H1 (cell line): ENCODE results near the gene NHS. TPM values are rescaled to one million over a fixed set of nuclear protein-coding genes. Genes with fewer than 3 reads are reported as not detected.

Experiments
- CTCF ChIA-PET: fragments of 300-600 bp; sonication (Branson Sonifier 250); formaldehyde crosslinking; loops from one replicate; lab custom pipeline; 2021; ENCODE audit not compliant: partially characterized antibody; lab: Charles Lee
- POLR2A ChIA-PET: fragments of 300-600 bp; sonication (Branson Sonifier 250); formaldehyde crosslinking; loops from one replicate; lab custom pipeline; 2021; ENCODE audit warnings: inconsistent platforms; ENCODE audit not compliant: partially characterized antibody; lab: Charles Lee
- DNase-seq, 2 experiments: peaks; one replicate each; pipeline versions ENCODE4 v3.0.0 to v3.0.0-alpha.2; 2010 to 2022; ENCODE audit warnings: low spot score in 2 of 2, low read depth in 1 of 2, mixed read lengths in 1 of 2
- FAIRE-seq: peaks from 2 replicates; lab custom pipeline; 2011; peaks lifted over from hg19 to GRCh38; lab: Jason Lieb, UNC
- H2AFZ ChIP-seq: 2 replicates; pipeline ENCODE4 v1.8.1; 2012; ENCODE audit warnings: low read length, inconsistent platforms
- H2AK5ac ChIP-seq: 2 replicates; pipeline ENCODE4 v1.6.1; 2013; ENCODE audit warnings: low read depth, low read length
- H2BK120ac ChIP-seq: replicated peaks from 2 replicates; pipeline ENCODE3; 2013; ENCODE audit warnings: low read depth, low read length, inconsistent platforms
- H2BK12ac ChIP-seq: 2 replicates; pipeline ENCODE4 v1.6.1; 2013; ENCODE audit warnings: low read depth, low read length
- H2BK15ac ChIP-seq: 2 replicates; pipeline ENCODE4 v1.6.1; 2013; ENCODE audit warnings: low read length
- H2BK20ac ChIP-seq: 2 replicates; pipeline ENCODE4 v1.6.1; 2013; ENCODE audit warnings: low read length
- H2BK5ac ChIP-seq: 2 replicates; pipeline ENCODE4 v1.6.1; 2013; ENCODE audit warnings: low read depth, low read length
- H3K14ac ChIP-seq: 2 replicates; pipeline ENCODE4 v1.6.1; 2013; ENCODE audit warnings: inconsistent platforms; ENCODE audit not compliant: insufficient read length
- H3K18ac ChIP-seq: 2 replicates; pipeline ENCODE4 v1.6.1; 2013; ENCODE audit warnings: low read length; ENCODE audit errors: extremely low read depth
- H3K23ac ChIP-seq: 2 replicates; pipeline ENCODE4 v1.6.1; 2013; ENCODE audit warnings: inconsistent platforms; ENCODE audit not compliant: insufficient read length
- H3K23me2 ChIP-seq: 2 replicates; pipeline ENCODE4 v1.6.1; 2013; ENCODE audit warnings: low read depth, low read length
- H3K27ac ChIP-seq: 2 replicates; pipeline ENCODE4 v1.6.1; 2011; ENCODE audit warnings: low read depth, low read length, inconsistent platforms
- H3K27me3 ChIP-seq, 4 experiments: replicated peaks in 1 of 4; 1 replicate in 1 of 4; 2 replicates in 3 of 4; pipeline versions ENCODE4 v1.6.1 to v1.8.1; 2011 to 2013; ENCODE audit warnings: low read length in 3 of 4, mild to moderate bottlenecking in 3 of 4, inconsistent platforms in 2 of 4, mixed read lengths in 2 of 4, moderate library complexity in 1 of 4; ENCODE audit not compliant: control insufficient read depth in 3 of 4, insufficient read depth in 3 of 4; ENCODE audit errors: extremely low read depth in 1 of 4
- H3K36me3 ChIP-seq, 4 experiments: 2 replicates each; pipeline versions ENCODE4 v1.6.1 to v1.8.1; 2011 to 2013; ENCODE audit warnings: mild to moderate bottlenecking in 4 of 4, low read length in 3 of 4, moderate library complexity in 2 of 4, control low read depth in 1 of 4, inconsistent platforms in 1 of 4; ENCODE audit not compliant: insufficient read depth in 4 of 4, control insufficient read depth in 2 of 4
- H3K4ac ChIP-seq: replicated peaks from 2 replicates; pipeline ENCODE3; 2013; ENCODE audit warnings: low read length, low read depth, mixed read lengths, inconsistent platforms; ENCODE audit not compliant: insufficient read length
- H3K4me1 ChIP-seq, 4 experiments: replicated peaks in 1 of 4; 1 replicate in 1 of 4; 2 replicates in 3 of 4; pipeline versions ENCODE4 v1.6.1 to v1.8.1; 2011 to 2013; ENCODE audit warnings: low read length in 3 of 4, inconsistent platforms in 2 of 4, mixed read lengths in 1 of 4; ENCODE audit not compliant: insufficient read depth in 4 of 4, control insufficient read depth in 3 of 4
- H3K4me2 ChIP-seq, 2 experiments: 2 replicates each; pipeline versions ENCODE4 v1.6.1 to v1.8.1; 2011 to 2013; ENCODE audit warnings: low read depth in 2 of 2, low read length in 2 of 2, control low read depth in 1 of 2, inconsistent platforms in 1 of 2, mild to moderate bottlenecking in 1 of 2; ENCODE audit not compliant: insufficient read depth in 1 of 2
- H3K4me3 ChIP-seq, 4 experiments: fragments of 200-600, 300-600 bp in 1 of 4; sonication (generic), shearing (Covaris generic), sonication (Bioruptor Twin) in 1 of 4; 2 replicates each; pipeline versions ENCODE4 v1.5.1 to v1.8.1; 2011 to 2016; ENCODE audit warnings: low read length in 4 of 4, low read depth in 3 of 4, control low read depth in 2 of 4, inconsistent platforms in 2 of 4, mild to moderate bottlenecking in 2 of 4, mixed read lengths in 1 of 4, moderate library complexity in 1 of 4; ENCODE audit not compliant: insufficient read depth in 2 of 4; ENCODE audit errors: extremely low read depth in 1 of 4
- H3K56ac ChIP-seq: replicated peaks from 2 replicates; pipeline ENCODE3; 2013; ENCODE audit warnings: low read depth, mild to moderate bottlenecking, mixed read lengths, low read length, inconsistent platforms; ENCODE audit not compliant: insufficient read length
- H3K79me1 ChIP-seq: 2 replicates; pipeline ENCODE4 v1.6.1; 2013; ENCODE audit warnings: low read depth, low read length, control low read depth
- H3K79me2 ChIP-seq, 2 experiments: 2 replicates each; pipeline versions ENCODE4 v1.6.1 to v1.8.1; 2012 to 2013; ENCODE audit warnings: low read length in 2 of 2, mild to moderate bottlenecking in 2 of 2, inconsistent platforms in 1 of 2; ENCODE audit not compliant: insufficient read depth in 2 of 2, control insufficient read depth in 1 of 2
- H3K9ac ChIP-seq, 4 experiments: replicated peaks in 1 of 4; 1 replicate in 1 of 4; 2 replicates in 3 of 4; pipeline versions ENCODE4 v1.6.1 to v1.8.1; 2011 to 2013; ENCODE audit warnings: low read depth in 3 of 4, low read length in 3 of 4, control low read depth in 2 of 4, mild to moderate bottlenecking in 2 of 4, moderate library complexity in 2 of 4, inconsistent platforms in 1 of 4; ENCODE audit errors: extremely low read depth in 1 of 4
- H3K9me3 ChIP-seq, 2 experiments: 2 replicates each; pipeline versions ENCODE4 v1.6.1 to v1.8.1; 2012 to 2013; ENCODE audit warnings: mild to moderate bottlenecking in 2 of 2, moderate library complexity in 2 of 2, control low read depth in 1 of 2, inconsistent platforms in 1 of 2, low read depth in 1 of 2, low read length in 1 of 2, mixed read lengths in 1 of 2; ENCODE audit not compliant: insufficient read depth in 2 of 2
- H4K20me1 ChIP-seq, 2 experiments: replicated peaks in 1 of 2; 2 replicates each; pipeline versions ENCODE3 to v1.8.1; 2011 to 2013; ENCODE audit warnings: inconsistent platforms in 2 of 2, low read length in 2 of 2, mild to moderate bottlenecking in 1 of 2; ENCODE audit not compliant: insufficient read depth in 2 of 2, control insufficient read depth in 1 of 2
- H4K5ac ChIP-seq: 2 replicates; pipeline ENCODE4 v1.6.1; 2013; ENCODE audit warnings: low read length, low read depth, mixed read lengths, inconsistent platforms; ENCODE audit not compliant: insufficient read length
- H4K8ac ChIP-seq: 2 replicates; pipeline ENCODE4 v1.8.0; 2013; ENCODE audit warnings: mild to moderate bottlenecking, moderate library complexity, low read length, inconsistent platforms; ENCODE audit not compliant: insufficient read depth; ENCODE audit errors: extremely low read depth
- H4K91ac ChIP-seq: replicated peaks from 2 replicates; pipeline ENCODE3; 2013; ENCODE audit warnings: low read length, mixed read lengths, inconsistent platforms; ENCODE audit not compliant: insufficient read length
- ATF3 ChIP-seq: IDR thresholded peaks from 2 replicates; pipeline ENCODE4 v1.6.1; 2011; ENCODE audit warnings: low read depth, mild to moderate bottlenecking, low read length; ENCODE audit not compliant: insufficient read depth
- BACH1 ChIP-seq: IDR thresholded peaks from 2 replicates; pipeline ENCODE4 v1.6.1; 2012; ENCODE audit warnings: low read length, improper control_type of control experiment
- E2F6 ChIP-seq: IDR thresholded peaks from 2 replicates; pipeline ENCODE4 v1.6.1; 2012; ENCODE audit warnings: inconsistent platforms
- EGR1 ChIP-seq: IDR thresholded peaks from 2 replicates; pipeline ENCODE4 v1.6.1; 2011; ENCODE audit warnings: low read depth, low read length, borderline replicate concordance
- GABPA ChIP-seq: IDR thresholded peaks from 2 replicates; pipeline ENCODE4 v1.6.1; 2011; ENCODE audit warnings: mild to moderate bottlenecking, low read length, moderate library complexity, borderline replicate concordance; ENCODE audit not compliant: insufficient read depth
- GTF2F1 ChIP-seq: IDR thresholded peaks from 2 replicates; pipeline ENCODE4 v1.6.1; 2012; ENCODE audit warnings: low read depth, low read length, improper control_type of control experiment, borderline replicate concordance
- HDAC6 ChIP-seq: IDR thresholded peaks from one replicate; pipeline ENCODE4 v1.7.1; 2012; ENCODE audit warnings: low read depth, mild to moderate bottlenecking, inconsistent platforms, low read length, moderate library complexity
- JUN ChIP-seq: IDR thresholded peaks from 2 replicates; pipeline ENCODE4 v1.6.1; 2011; ENCODE audit warnings: low read depth, mild to moderate bottlenecking, improper control_type of control experiment, low read length
- JUND ChIP-seq: IDR thresholded peaks from 2 replicates; pipeline ENCODE4 v1.6.1; 2011; ENCODE audit warnings: mild to moderate bottlenecking, improper control_type of control experiment, low read length
- PHF8 ChIP-seq: fragments of 200-600 bp; sonication (generic); conservative IDR thresholded peaks from 2 replicates; pipeline ENCODE4 v1.7.1; 2012; ENCODE audit warnings: low read depth, mild to moderate bottlenecking, inconsistent platforms, low read length, moderate library complexity
- TAF1 ChIP-seq: IDR thresholded peaks from 2 replicates; pipeline ENCODE4 v1.6.1; 2011; ENCODE audit warnings: mild to moderate bottlenecking, low read depth, low read length
- TAF7 ChIP-seq: optimal IDR thresholded peaks from 2 replicates; pipeline ENCODE3; 2011; ENCODE audit warnings: low read depth, mild to moderate bottlenecking, inconsistent platforms, low read length, moderate library complexity, borderline replicate concordance
- USF2 ChIP-seq: IDR thresholded peaks from 2 replicates; pipeline ENCODE4 v1.6.1; 2011; ENCODE audit warnings: low read length, improper control_type of control experiment
- WGBS, 2 experiments: shearing (Covaris generic) in 1 of 2; methylation state at CpG; one replicate each; pipeline versions ENCODE4 v1.1.6 to v1.1.7; 2013 to 2015; ENCODE audit warnings: low lambda C conversion rate in 2 of 2, mixed read lengths in 2 of 2, inconsistent platforms in 1 of 2, low coverage in 1 of 2, missing lambda C conversion rate in 1 of 2; ENCODE audit not compliant: insufficient replicate concordance in 2 of 2, insufficient coverage in 1 of 2, insufficient read length in 1 of 2; ENCODE audit errors: extremely low coverage in 1 of 2, missing lambda C conversion rate in 1 of 2; 5-methylcytosine and 5-hydroxymethylcytosine counted together
- polyA plus RNA-seq, 7 experiments: library from polyadenylated mRNA; depleted of rRNA in 3 of 7; stranded (reverse) in 5 of 7; unstranded in 2 of 7; fragments of >200 nt in 5 of 7; fragments of 200-250 nt in 2 of 7; gene quantifications; 1 replicate in 5 of 7; 2 replicates in 1 of 7; 4 replicates in 1 of 7; pipeline versions ENCODE4 v1.2.1 to v1.2.3, GENCODE V29; 2011 to 2013; ENCODE audit warnings: missing spikeins in 2 of 7, mixed read lengths in 2 of 7
- total RNA-seq: library from RNA; stranded (reverse); fragmentation: NEBNext Ultra II Directional; extraction: Animal tissue kit (Norgen Biotek cat#: 25700); gene quantifications from 2 replicates; pipeline ENCODE4 v1.2.1, GENCODE V29; 2021

The NHS gene
- total and polyA plus RNA-seq, 2 of the 8 experiments (the other 6 are each of a cell fraction or from before 2014, with no cell fraction given): 2.2 to 6.7 TPM

- H4K91ac ChIP-seq: no peak overlapping the region
- no peak overlapping the region for H3K14ac ChIP-seq
- no peaks in the 10 kb centered on the region for H3K79me1 ChIP-seq
- no peak overlapping the region for H3K23ac ChIP-seq
- H2BK12ac ChIP-seq: no peak overlapping the region
- H3K4ac ChIP-seq: no peak overlapping the region
- POLR2A ChIA-PET: no interaction called here
- no peak overlapping the region for H3K18ac ChIP-seq
- no peak overlapping the region for H3K4me2 ChIP-seq
- H2AFZ ChIP-seq: no peak overlapping the region
- H3K9me3 ChIP-seq: no peaks in the 10 kb centered on the region
- H3K4me3 ChIP-seq: no peak overlapping the region
- H4K8ac ChIP-seq: no peak overlapping the region
- no peak overlapping the region for H3K27ac ChIP-seq
- DNase-seq: no peak
- 95% methylated on average over 5 of the region's 5 CpGs; no CpG with 5 or more reads in 1 of the 2 experiments for WGBS, 2 experiments
- no peak overlapping the region for H2BK120ac ChIP-seq
- no peak for FAIRE-seq
- H3K27me3 ChIP-seq: no peaks in the 10 kb centered on the region
- H4K20me1 ChIP-seq: no peaks in the 10 kb centered on the region
- H2AK5ac ChIP-seq: no peak overlapping the region
- H3K23me2 ChIP-seq: no peaks in the 10 kb centered on the region
- no peak overlapping the region for H2BK5ac ChIP-seq
- no peak overlapping the region for H3K56ac ChIP-seq
- H4K5ac ChIP-seq: no peak overlapping the region
- H3K4me1 ChIP-seq: no peaks in the 10 kb centered on the region
- no peak overlapping the region for H2BK15ac ChIP-seq
- no peak overlapping the region for H3K9ac ChIP-seq
- CTCF ChIA-PET: no interaction called here
- H3K36me3 ChIP-seq: no peaks in the 10 kb centered on the region
- no peaks in the 10 kb centered on the region for H3K79me2 ChIP-seq
- H2BK20ac ChIP-seq: no peak overlapping the region
- TF ChIP-seq TAF1 (no peak), PHF8 (no peak), HDAC6 (no peak), EGR1 (no peak), BACH1 (no peak), GTF2F1 (no peak), JUN (no peak), GABPA (no peak), E2F6 (no peak), ATF3 (no peak), TAF7 (no peak), USF2 (no peak), JUND (no peak)
Observed at GRCh38 chrX:17748684-17749083, 373.7 kb downstream of the NHS start.
